Measurements from ENCODE around the gene SCD5.

The SCD5 gene

DNA sequence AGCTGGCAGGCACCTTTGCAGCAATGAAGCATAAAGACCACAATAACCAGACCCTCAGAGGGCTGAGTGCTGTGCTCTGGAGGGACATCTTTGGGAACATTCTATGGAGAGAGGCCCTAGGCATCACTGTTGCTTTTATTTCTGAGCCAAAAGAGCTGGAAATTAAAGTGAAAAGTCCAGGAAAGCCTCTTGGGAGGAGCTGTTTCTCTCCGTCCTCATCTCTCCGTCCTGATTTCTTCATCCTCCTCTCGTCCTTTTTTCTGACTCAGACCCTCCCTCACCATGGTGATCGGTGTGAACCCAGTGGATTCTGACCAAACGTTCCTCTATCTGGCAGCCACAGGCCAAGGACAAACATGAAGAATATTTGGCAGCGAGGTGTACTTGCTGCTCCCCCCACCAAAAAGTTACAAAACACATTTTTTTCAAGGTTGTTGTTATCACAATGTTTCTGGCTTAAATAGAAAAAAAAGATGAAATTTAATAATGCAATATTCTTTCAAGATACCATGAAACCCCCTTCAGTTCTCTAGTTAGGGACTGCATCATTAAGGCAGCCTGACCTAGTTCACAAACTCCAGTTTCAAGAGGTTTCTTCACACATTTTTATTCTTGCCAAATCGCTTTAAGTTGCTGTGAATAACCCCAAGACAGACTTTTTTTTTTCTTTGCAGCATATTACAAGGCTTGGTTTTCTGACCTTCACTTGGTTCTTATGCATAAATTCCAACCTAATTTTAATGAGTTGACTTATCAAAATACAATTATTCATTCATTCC, 80.2 kb downstream of the SCD5 start:
- DNase-seq: no peak

- DNase-seq: no peak
Measured at GRCh38 chr4:82715731-82716617, 82.6 kb downstream of the SCD5 start.

DNA sequence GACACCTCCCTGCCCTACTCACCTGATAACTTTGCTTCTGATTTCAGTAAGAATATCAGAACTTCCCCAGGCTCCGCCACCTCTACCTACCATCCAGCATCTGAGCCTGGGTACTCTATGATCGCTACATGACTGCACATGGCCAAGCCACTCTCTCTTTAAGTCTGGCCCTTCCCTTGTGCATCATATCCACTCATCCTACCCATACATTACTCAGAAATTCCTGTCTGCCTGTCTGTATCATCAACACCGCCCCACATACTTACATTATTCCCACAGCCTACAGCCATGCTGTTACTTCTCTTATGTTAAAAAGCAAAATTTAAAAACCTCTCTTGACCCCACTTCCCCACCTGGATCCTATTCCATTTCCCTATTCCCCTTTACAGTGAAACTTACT, 84.7 kb downstream of the SCD5 start:
- DNase-seq: no peak

DNA sequence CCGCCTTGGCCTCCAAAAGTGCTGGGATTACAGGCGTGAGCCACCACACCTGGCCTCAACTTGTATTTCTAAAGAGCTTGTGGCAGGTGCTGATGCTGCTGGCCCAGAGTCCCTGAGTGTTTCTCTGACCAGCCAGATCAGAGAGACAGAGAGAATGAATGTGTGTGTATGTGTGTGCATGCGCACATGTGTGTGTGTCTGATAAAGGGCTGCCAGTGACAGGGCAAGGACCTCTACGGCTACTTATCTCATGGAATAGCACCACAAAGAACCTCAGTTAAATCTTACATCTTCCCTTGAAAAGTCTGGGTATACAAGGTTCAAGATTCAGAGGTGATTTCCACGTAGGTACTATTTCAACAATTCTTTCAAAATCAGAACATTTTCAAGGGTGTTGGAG, 86.0 kb downstream of the SCD5 start:
- DNase-seq: no peak

DNA sequence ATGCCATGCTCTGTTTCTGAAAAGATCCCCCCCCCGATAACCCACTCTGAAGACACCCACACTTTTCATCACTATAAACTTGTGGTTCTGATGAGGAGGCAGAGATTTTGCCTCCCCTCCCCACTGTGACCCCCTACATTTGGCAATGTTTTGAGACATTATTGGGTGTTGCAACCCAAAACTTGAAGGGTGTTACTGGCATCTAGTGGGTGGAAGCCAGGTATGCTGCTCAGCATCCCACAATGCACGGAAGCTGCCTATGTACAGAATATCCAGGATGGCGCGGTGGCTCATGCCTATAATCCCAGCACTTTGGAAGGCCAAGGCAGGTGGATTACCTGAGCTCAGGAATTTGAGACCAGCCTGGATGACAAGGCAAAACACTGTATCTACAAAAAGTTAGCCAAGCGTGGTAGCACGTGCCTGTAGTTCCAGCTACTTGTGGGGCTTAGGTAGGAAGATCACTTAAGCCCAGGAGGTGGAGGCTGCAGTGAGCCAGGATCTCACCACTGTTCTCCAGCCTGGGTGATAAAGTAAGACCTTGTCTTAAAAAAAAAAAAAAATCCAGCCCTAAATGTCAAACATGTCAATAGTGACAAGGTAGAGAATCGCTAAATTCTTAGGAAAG, 87.3 kb downstream of the SCD5 start:
- no peak for DNase-seq

DNA sequence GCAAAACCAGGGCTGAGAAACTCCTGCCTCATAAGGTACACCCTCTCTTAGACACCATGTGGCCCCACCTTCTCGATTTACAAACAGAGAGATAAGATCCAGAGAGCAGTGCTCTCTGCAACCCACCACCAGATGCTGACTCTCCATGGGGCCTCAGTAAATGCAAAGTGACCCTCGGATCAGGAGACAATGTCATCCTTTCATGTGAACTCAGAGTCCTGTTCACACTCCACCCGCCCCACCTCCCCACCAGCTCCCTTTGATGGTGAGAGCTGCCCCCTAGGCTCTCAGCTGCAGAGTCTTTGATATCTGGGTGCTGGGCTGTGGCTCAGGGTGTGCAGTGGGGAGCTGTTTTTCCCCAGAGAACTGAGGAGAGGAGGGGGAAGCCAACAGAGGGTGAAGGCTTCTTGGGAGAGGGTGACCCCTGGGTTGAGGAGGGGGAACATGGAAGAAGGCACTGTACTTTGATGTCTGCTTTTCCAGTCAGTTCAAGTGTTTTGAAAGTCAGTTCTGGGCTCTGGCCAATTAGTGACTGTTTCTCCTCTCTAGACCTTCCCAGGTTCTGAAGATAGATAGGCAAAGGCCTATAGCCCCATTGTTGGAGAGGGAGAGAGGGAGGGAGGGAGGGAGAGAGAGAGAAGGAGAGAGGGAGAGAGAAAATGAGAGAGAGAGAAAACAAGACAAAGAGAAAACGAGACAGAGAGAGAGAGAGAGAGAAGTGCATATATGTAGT, 88.2 kb downstream of the SCD5 start:
- no peak for DNase-seq

- no peak for DNase-seq
Measured at GRCh38 chr4:82708982-82709381, 89.6 kb downstream of the SCD5 start.

DNA sequence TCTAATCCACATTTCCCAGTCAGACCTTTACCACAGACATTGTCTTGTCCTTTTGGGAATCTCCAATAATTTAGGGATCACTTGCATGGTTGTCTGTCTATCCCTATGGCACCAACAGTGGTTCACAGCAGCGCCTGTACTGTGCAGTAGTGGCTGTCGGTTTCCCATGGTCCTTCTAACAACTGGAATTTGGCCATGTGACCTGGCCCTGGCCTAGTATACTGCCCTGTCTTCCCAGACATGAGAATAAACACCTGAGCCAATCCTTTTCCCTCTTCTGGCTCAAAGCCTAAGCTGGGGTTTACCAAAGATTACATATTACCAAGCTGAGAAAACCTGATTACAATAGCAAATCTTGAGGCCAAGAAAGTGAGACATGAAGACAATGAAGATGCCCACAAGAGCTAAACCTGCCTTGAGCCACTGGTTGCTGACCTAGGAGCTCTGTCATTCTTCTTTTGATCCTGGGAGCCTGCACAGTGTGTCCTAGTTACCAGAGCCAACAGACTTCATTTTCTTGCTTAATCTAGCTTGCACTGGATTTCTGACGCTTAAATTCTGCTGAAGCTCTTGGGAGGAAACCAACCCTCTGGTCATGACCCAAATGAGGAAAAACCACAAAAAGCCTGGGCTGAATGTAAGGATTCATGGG, 92.1 kb downstream of the SCD5 start:
- no peak for DNase-seq

DNA sequence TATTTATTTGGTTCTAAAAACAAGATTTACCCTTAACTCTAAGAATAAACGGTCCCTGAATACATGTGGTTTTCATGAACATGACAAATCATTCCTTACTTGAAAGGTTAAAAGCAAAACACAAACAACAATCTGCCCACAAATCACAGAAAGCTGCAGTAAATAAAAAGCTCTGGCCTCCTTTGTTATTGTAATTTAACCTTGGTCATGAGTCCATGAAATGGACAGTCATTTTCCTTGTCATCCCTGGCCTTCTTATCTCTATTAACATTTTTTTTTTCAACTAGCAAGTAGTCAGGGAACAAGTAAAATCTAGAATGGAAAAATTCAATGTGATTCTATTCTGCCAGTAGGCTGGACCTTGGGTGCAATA, 92.7 kb downstream of the SCD5 start:
- no peak for DNase-seq

DNA sequence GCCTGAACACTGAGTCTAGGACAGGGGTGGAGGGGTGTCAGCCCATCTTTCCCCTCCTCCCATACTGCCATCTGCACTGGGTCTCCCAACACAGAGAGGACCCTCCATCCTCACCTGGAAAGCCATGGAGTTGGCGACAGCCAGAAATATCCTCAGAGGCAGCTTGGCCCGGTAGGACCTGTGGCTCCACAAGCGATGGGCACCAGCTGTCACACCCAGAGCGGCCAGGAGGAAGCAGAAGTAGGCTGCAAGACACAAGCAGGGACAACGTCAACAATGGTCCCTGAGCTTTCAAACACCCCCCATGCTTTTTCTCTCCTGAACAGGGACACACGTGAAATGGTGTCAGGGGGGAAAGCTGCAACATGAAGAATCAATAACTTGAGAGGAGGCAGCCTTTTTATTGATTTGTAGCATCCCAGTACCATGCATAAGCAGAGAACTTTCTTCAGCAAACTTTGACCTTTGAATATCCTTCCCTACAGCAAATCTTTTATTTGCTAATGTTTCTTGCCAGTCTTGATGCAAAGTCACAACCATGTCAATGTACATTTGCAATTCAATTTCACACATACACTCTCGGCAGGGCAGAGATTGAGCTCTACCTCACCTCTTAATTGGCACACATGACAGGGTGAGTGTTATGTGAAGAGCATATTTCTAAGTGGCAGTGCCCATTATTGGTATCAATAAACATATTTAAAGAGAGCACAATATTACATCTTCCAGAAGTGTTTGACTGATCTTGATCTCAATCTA, 93.2 kb downstream of the SCD5 start:
- DNase-seq: no peak

- no peak for DNase-seq
Measured at GRCh38 chr4:82704156-82704555, 94.4 kb downstream of the SCD5 start.

- no peak for DNase-seq
Measured at GRCh38 chr4:82698412-82698811, 100.2 kb downstream of the SCD5 start.

- DNase-seq: no peak
Measured at GRCh38 chr4:82697561-82697960, 101.0 kb downstream of the SCD5 start.

DNA sequence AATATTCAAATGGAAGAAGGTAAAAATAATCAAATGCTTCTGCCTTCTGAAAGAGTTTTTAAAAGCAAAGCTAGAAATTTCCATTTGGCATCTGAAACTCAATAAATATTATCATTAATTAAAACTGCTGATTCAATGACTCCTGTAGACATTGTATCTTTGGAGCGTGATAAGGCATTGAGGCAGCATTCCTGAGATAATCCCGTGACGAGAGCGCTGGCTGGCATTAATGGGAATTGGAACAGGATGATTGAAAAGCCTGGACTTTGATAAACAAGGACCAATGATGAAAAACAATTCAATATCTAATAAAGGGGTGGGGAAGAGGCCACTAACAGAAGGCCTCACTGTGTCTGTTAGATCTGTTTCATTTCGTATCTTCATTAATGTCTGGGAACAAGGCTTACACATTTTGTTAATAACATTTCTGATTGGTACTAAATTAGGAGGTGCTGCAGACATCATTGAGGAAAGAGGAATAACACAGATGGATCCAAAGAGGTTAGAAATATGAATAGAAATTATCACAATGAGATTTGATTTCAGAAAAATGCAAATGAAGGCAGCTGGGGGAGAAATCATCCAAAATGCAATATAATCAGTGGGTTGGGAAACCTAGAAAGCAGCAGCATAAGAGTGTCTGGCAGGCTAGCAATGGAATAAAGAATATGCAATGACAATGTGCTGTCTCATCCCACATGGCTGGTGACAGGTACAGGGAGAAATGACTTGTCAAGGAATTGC, 102.3 kb downstream of the SCD5 start:
- no peak for DNase-seq

DNA sequence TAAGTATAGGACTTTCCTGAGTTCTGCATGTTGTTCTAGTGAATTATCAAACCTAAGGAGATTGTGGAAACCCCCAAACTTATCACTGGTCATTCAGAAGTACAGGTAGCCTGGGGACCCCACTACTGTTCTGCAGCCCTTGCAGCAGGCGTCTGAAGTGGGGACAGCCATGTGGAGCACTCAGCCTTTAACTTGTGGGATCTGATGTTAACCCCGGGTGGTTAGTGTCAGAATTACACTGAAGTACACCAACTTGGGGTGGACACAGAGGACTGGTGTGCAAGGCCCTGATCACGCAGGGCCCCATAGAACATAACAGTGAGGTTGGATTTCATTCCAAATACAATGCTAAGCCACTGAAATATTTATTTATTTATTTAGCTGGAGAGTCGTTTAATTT, 103.7 kb downstream of the SCD5 start:
- no peak for DNase-seq

- no peak for DNase-seq
Measured at GRCh38 chr4:82694046-82694445, 104.5 kb downstream of the SCD5 start.

GRCh38 chr4:82692101-82692780, 106.4 kb downstream of the SCD5 start:
- DNase-seq: no peak

DNA sequence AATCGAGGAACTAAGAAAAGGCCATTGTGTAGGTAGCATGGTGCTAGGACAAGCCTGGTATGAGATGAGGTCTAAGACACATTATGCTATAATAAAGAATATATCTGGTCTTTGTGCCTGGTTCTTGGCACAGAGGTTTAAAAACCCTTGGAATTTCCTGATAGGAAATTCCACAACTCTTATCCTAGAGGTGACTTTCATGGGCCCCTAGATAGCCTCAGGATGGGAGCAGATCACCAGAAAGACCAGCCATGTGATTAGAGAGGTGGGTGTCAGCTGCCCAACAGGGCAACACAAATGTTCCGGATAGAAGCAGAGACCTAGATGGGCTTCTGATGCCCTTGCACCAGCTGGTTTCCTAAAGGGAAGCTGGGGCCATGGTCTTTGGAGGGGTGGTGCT, 107.2 kb downstream of the SCD5 start:
- no peak for DNase-seq

- DNase-seq: no peak
Measured at GRCh38 chr4:82688091-82688795, 110.4 kb downstream of the SCD5 start.

DNA sequence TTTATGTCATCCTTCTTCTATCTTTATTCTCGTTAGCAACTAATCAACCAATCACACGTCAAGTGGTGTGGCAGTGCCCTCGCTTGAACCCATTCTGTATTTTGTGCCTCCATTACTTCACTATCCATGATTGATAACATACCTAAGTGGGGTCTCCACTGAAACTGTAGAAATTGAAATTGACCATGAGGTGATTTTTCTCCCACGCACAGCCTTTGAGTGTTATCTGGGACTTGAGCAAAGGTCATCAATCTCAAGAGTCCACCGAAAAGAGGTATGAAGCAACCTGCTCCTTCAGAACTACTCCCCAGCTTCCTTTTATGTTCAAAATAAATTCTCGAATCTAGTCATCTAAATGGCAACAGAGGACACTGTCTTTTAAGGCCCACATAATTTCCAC, 111.1 kb downstream of the SCD5 start:
- DNase-seq: no peak

All from CD4-positive, alpha-beta T cell treated with Interleukin-6 for 4 hours (primary cell).